Smooth muscle cell (in vitro differentiated cells): ENCODE results near the gene COMMD8. TPM values are rescaled to one million over a fixed set of nuclear protein-coding genes. Genes with fewer than 3 reads are reported as not detected.

Experiments
- DNase-seq: peaks from one replicate; lab custom pipeline; 2025; ENCODE audit not compliant: unreplicated experiment; lab: John Stamatoyannopoulos, UW
- H2AFZ ChIP-seq: fragments of 200-600 bp; sonication (generic); 2 replicates; pipeline ENCODE4 v1.6.0; 2016; ENCODE audit warnings: antibody characterized with exemption, low read depth, mild to moderate bottlenecking
- H3F3A ChIP-seq: fragments of 200-600 bp; sonication (generic); 2 replicates; pipeline ENCODE4 v1.6.0; 2017; ENCODE audit warnings: antibody characterized with exemption, low read depth
- H3K27ac ChIP-seq: fragments of 200-600 bp; sonication (generic); 2 replicates; pipeline ENCODE4 v1.5.1; 2016; ENCODE audit warnings: low read depth, mild to moderate bottlenecking
- H3K27me3 ChIP-seq: fragments of 200-600 bp; sonication (generic); 2 replicates; pipeline ENCODE4 v1.6.1; 2016; ENCODE audit warnings: low read depth, mild to moderate bottlenecking
- H3K36me3 ChIP-seq: fragments of 200-600 bp; sonication (generic); 2 replicates; pipeline ENCODE4 v1.5.1; 2016; ENCODE audit warnings: low read depth
- H3K4me1 ChIP-seq: fragments of 200-600 bp; sonication (generic); 2 replicates; pipeline ENCODE4 v1.5.1; 2016; ENCODE audit warnings: low read depth
- H3K4me2 ChIP-seq: fragments of 200-600 bp; sonication (generic); 2 replicates; pipeline ENCODE4 v1.6.0; 2016; ENCODE audit warnings: mild to moderate bottlenecking
- H3K4me3 ChIP-seq: fragments of 200-600 bp; sonication (generic); 2 replicates; pipeline ENCODE4 v1.5.1; 2016; ENCODE audit warnings: mild to moderate bottlenecking
- H3K79me2 ChIP-seq: fragments of 200-600 bp; sonication (generic); 2 replicates; pipeline ENCODE4 v1.6.0; 2016; ENCODE audit warnings: low read depth, mild to moderate bottlenecking
- H3K9ac ChIP-seq: fragments of 200-600 bp; sonication (generic); 2 replicates; pipeline ENCODE4 v1.6.0; 2016; ENCODE audit warnings: low read depth
- H3K9me3 ChIP-seq: fragments of 200-600 bp; sonication (generic); replicated peaks from 2 replicates; pipeline ENCODE4 v1.5.1; 2016; ENCODE audit warnings: low read depth
- H4K20me1 ChIP-seq: fragments of 200-600 bp; sonication (generic); 2 replicates; pipeline ENCODE4 v1.6.0; 2016; ENCODE audit warnings: low read depth
- WGBS: methylation state at CpG from one replicate; pipeline ENCODE4 v1.1.7; 2016; ENCODE audit warnings: low lambda C conversion rate; 5-methylcytosine and 5-hydroxymethylcytosine counted together
- polyA plus RNA-seq: library from polyadenylated mRNA; unstranded; fragments of >200 nt; fragmentation: Nextera tagmentation; extraction: Ambion mirVana; gene quantifications from 2 replicates; pipeline ENCODE4 v1.2.1, GENCODE V29; 2016
- total RNA-seq: library from RNA; depleted of rRNA; stranded (reverse); fragments of >200 nt; gene quantifications from 2 replicates; pipeline ENCODE4 v1.2.3, GENCODE V29; 2014
- TF ChIP-seq, protein P1 (sequence below): fragments of 200-600 bp; sonication (generic); IDR thresholded peaks from 2 replicates; pipeline ENCODE4 v1.5.1; 2017; ENCODE audit warnings: borderline replicate concordance, mild to moderate bottlenecking, antibody characterized with exemption; ENCODE audit not compliant: insufficient read depth, poor library complexity, severe bottlenecking

Gene COMMD8
- total and polyA plus RNA-seq, 2 experiments from 2014 or later: 29.0 to 35.5 TPM

DNA sequence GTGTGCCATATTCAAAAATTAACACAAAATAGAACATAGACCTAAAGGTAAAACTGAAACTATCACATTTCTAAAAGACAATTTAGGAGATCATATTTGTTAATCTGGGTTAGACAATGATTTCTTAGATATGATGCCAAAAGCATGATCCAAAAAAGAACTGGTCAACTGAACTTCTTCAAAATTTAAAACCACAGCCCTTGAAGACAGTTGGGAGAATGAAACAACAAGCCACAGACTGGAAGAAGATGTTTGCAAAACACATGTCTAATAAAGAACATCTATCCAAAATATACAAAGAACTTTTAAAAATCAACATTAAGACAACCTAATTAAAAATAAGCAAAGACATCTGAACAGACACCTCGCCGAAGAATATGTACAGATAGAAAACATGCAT is 19.5 kb downstream of the COMMD8 start:
- Histone ChIP-seq H3K9ac (no peak overlapping the region), H3K27ac (no peak overlapping the region), H3K4me2 (no peak overlapping the region), H3K4me1 (no peaks in the 10 kb centered on the region), H3K36me3 (no peaks in the 10 kb centered on the region), H4K20me1 (no peaks in the 10 kb centered on the region), H3K27me3 (no peaks in the 10 kb centered on the region), H2AFZ (no peak overlapping the region), H3K79me2 (no peaks in the 10 kb centered on the region), H3K9me3 (no peaks in the 10 kb centered on the region), H3F3A (no peaks in the 10 kb centered on the region), H3K4me3 (no peak overlapping the region)
- 91% methylated on average over 2 of the region's 2 CpGs for WGBS
- TF ChIP-seq, protein P1, sequence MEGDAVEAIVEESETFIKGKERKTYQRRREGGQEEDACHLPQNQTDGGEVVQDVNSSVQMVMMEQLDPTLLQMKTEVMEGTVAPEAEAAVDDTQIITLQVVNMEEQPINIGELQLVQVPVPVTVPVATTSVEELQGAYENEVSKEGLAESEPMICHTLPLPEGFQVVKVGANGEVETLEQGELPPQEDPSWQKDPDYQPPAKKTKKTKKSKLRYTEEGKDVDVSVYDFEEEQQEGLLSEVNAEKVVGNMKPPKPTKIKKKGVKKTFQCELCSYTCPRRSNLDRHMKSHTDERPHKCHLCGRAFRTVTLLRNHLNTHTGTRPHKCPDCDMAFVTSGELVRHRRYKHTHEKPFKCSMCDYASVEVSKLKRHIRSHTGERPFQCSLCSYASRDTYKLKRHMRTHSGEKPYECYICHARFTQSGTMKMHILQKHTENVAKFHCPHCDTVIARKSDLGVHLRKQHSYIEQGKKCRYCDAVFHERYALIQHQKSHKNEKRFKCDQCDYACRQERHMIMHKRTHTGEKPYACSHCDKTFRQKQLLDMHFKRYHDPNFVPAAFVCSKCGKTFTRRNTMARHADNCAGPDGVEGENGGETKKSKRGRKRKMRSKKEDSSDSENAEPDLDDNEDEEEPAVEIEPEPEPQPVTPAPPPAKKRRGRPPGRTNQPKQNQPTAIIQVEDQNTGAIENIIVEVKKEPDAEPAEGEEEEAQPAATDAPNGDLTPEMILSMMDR: no peak
- no peak for DNase-seq

DNA sequence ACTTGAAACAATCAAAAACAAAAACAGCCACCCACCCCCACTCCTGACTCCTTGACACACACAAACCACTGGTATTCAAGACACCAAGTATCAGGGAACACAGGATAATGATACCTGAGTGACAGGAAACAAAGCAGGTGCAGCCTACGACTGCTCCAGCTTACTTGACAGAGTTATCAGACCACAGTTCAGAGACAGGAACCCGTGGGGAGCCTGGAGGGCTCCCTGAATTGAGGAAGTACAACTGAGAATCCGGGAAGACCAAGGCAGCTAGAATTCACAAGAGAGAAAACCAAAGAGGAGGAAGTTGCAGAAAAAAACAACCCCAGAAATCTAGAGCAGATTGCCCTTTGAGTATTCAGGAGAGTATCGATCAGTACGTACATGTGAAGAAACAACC is 20.5 kb downstream of the COMMD8 start:
- 82% methylated on average over 5 of the region's 5 CpGs for WGBS
- no peak for DNase-seq

DNA sequence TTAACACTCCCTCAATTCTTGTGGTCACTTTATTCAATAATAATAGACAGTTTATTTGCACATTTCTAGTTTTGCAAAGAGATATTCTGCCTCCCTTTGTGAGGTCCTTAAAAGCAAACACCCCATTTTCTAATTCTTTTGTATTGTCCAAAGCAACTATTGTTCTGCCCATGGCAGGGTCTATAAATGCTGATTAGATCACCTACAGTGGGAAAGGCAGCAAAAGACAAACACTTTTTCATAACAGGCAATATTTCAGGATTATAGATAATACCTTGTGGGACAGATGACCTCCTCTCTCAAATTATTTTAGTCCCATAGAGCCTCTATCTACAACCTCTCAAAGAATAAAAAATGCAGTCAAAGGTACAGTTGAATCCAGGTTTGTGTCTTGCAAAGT is 28.6 kb downstream of the COMMD8 start:
- H3K27me3 ChIP-seq: no peaks in the 10 kb centered on the region
- TF ChIP-seq, protein P1: no peak
- H2AFZ ChIP-seq: no peak overlapping the region
- H3K79me2 ChIP-seq: no peaks in the 10 kb centered on the region
- no peak for DNase-seq
- H3K36me3 ChIP-seq: no peaks in the 10 kb centered on the region
- H3F3A ChIP-seq: no peaks in the 10 kb centered on the region
- no peak overlapping the region for H3K4me3 ChIP-seq
- H3K4me2 ChIP-seq: no peak overlapping the region
- H3K27ac ChIP-seq: no peak overlapping the region
- no peaks in the 10 kb centered on the region for H3K9me3 ChIP-seq
- H4K20me1 ChIP-seq: no peaks in the 10 kb centered on the region
- H3K4me1 ChIP-seq: no peaks in the 10 kb centered on the region
- H3K9ac ChIP-seq: no peak overlapping the region

More for the DNA sequence above, 20.5 kb downstream of the COMMD8 start:
- Histone ChIP-seq H3K79me2 (no peaks in the 10 kb centered on the region), H3K9ac (no peak overlapping the region), H4K20me1 (no peaks in the 10 kb centered on the region), H3K27me3 (no peaks in the 10 kb centered on the region), H3K36me3 (no peaks in the 10 kb centered on the region), H3K4me1 (no peaks in the 10 kb centered on the region), H2AFZ (no peak overlapping the region), H3K4me2 (no peak overlapping the region), H3K9me3 (no peaks in the 10 kb centered on the region), H3K4me3 (no peak overlapping the region), H3F3A (no peaks in the 10 kb centered on the region), H3K27ac (no peak overlapping the region)
- TF ChIP-seq, protein P1: no peak

DNA sequence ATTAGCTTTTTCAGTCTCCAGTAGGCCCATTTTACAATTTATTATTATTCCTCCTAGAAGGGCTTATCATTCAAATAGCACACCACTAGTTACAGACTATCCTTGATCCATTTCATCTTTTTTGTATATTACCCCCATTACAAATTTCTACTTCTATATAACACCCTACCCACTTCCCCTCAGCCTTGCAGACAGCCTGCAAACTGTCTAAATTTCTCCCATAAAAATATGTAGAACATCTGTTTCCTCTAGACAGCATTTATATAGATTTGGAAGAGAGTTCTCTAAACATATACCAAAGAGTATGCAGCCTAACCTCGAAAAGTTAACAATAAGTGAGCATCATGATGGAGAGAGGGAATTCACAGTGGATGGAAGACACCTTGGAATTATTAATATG is 30.8 kb downstream of the COMMD8 start:
- no peaks in the 10 kb centered on the region for H3K4me1 ChIP-seq
- H3K27me3 ChIP-seq: peaks cover 5% of the 10 kb centered on the region
- no peaks in the 10 kb centered on the region for H3K9me3 ChIP-seq
- no peak for DNase-seq
- no peaks in the 10 kb centered on the region for H3F3A ChIP-seq
- H3K79me2 ChIP-seq: no peaks in the 10 kb centered on the region
- no peak overlapping the region for H3K4me3 ChIP-seq
- TF ChIP-seq, protein P1: no peak
- no peak overlapping the region for H3K9ac ChIP-seq
- H2AFZ ChIP-seq: no peak overlapping the region
- no peak overlapping the region for H3K4me2 ChIP-seq
- no peak overlapping the region for H3K27ac ChIP-seq
- no peaks in the 10 kb centered on the region for H3K36me3 ChIP-seq
- WGBS: 86% methylated on average over 1 of the region's 1 CpG
- H4K20me1 ChIP-seq: no peaks in the 10 kb centered on the region
